IMR-90 (cell line): ENCODE data around the gene GADD45GIP1. TPM values are rescaled to one million over a fixed set of nuclear protein-coding genes. Genes with fewer than 3 reads are reported as not detected.
"Not testable (repeated sequence)": the region's sequence is repeated elsewhere in the genome, so short reads cannot be mapped to it uniquely, and the experiment has no call there.

Source experiments
- ATAC-seq: fragments of 200-7000 bp; cut with Tn5 transposase; 2 replicates; pipeline ENCODE4 v1.9.1; 2020; ENCODE audit warnings: low read depth, mild to moderate bottlenecking, moderate library complexity
- BruUV-seq: library from RNA; stranded (reverse); fragments of 400-500 nt; replicated peaks from 2 replicates; lab custom pipeline; 2021; lab: Mats Ljungman, UMichigan
- CTCF ChIA-PET: fragments of 300-600 bp; formaldehyde crosslinking; extraction: SDS; loops from one replicate; lab custom pipeline; 2021; ENCODE audit warnings: antibody characterized with exemption; lab: Yijun Ruan, JAX
- POLR2A ChIA-PET: fragments of 300-600 bp; sonication (Branson Sonifier 250); formaldehyde crosslinking; loops from one replicate; lab custom pipeline; 2022; ENCODE audit warnings: antibody characterized with exemption; ENCODE audit not compliant: unreplicated experiment; lab: Charles Lee
- DNase-seq: peaks from one replicate; pipeline ENCODE4 v3.0.0; 2013
- H2AFZ ChIP-seq: replicated peaks from 2 replicates; pipeline ENCODE3; 2013; ENCODE audit warnings: low read length, mild to moderate bottlenecking; ENCODE audit not compliant: poor library complexity
- H2AK5ac ChIP-seq: 2 replicates; pipeline ENCODE4 v1.6.1; 2013; ENCODE audit warnings: low read depth, low read length, inconsistent platforms
- H2AK9ac ChIP-seq: replicated peaks from 2 replicates; pipeline ENCODE3; 2013; ENCODE audit warnings: mild to moderate bottlenecking, low read depth, low read length, moderate library complexity; ENCODE audit not compliant: poor library complexity
- H2BK120ac ChIP-seq: 2 replicates; pipeline ENCODE4 v1.6.1; 2013; ENCODE audit warnings: low read depth, low read length, inconsistent platforms
- H2BK15ac ChIP-seq: 3 replicates; pipeline ENCODE4 v1.6.1; 2013; ENCODE audit warnings: low read depth, low read length, inconsistent platforms
- H2BK20ac ChIP-seq: 2 replicates; pipeline ENCODE4 v1.6.1; 2013; ENCODE audit warnings: low read depth, mild to moderate bottlenecking, inconsistent platforms, low read length, moderate library complexity
- H2BK5ac ChIP-seq: 2 replicates; pipeline ENCODE4 v1.6.1; 2013; ENCODE audit warnings: mild to moderate bottlenecking, low read depth, low read length, inconsistent platforms; ENCODE audit not compliant: poor library complexity, severe bottlenecking
- H3K14ac ChIP-seq: replicated peaks from 2 replicates; pipeline ENCODE4 v1.6.1; 2013; ENCODE audit warnings: low read depth, low read length, inconsistent platforms
- H3K18ac ChIP-seq: 2 replicates; pipeline ENCODE4 v1.6.1; 2013; ENCODE audit warnings: low read depth, low read length, control low read depth
- H3K23ac ChIP-seq: 2 replicates; pipeline ENCODE4 v1.6.1; 2013; ENCODE audit warnings: low read depth, low read length, inconsistent platforms
- H3K27ac ChIP-seq: 2 replicates; pipeline ENCODE4 v1.5.1; 2013; ENCODE audit warnings: mild to moderate bottlenecking, control low read depth, low read length; ENCODE audit not compliant: insufficient read depth
- H3K27me3 ChIP-seq: 2 replicates; pipeline ENCODE4 v1.6.1; 2013; ENCODE audit warnings: low read length; ENCODE audit not compliant: control insufficient read depth, insufficient read depth
- H3K36me3 ChIP-seq: 2 replicates; pipeline ENCODE4 v1.6.1; 2013; ENCODE audit warnings: low read length, mixed read lengths; ENCODE audit not compliant: control insufficient read depth, insufficient read depth
- H3K4ac ChIP-seq: 2 replicates; pipeline ENCODE4 v1.6.1; 2013; ENCODE audit warnings: low read depth, low read length, inconsistent platforms
- H3K4me1 ChIP-seq: 2 replicates; pipeline ENCODE4 v1.6.1; 2013; ENCODE audit warnings: low read length, mixed read lengths; ENCODE audit not compliant: control insufficient read depth, insufficient read depth
- H3K4me2 ChIP-seq: 2 replicates; pipeline ENCODE4 v1.6.1; 2013; ENCODE audit warnings: low read depth, mild to moderate bottlenecking, control low read depth, low read length, moderate library complexity
- H3K4me3 ChIP-seq: 2 replicates; pipeline ENCODE4 v1.5.1; 2013; ENCODE audit warnings: low read depth, mild to moderate bottlenecking, control low read depth, low read length, moderate library complexity; ENCODE audit not compliant: insufficient read depth
- H3K56ac ChIP-seq: 2 replicates; pipeline ENCODE4 v1.6.1; 2013; ENCODE audit warnings: low read length, inconsistent platforms; ENCODE audit not compliant: insufficient read depth; ENCODE audit errors: extremely low read depth
- H3K79me1 ChIP-seq, 2 experiments: 2 replicates each; pipeline ENCODE4 v1.6.1; 2013; ENCODE audit warnings: low read length in 2 of 2, inconsistent platforms in 1 of 2, low read depth in 1 of 2
- H3K9ac ChIP-seq: 2 replicates; pipeline ENCODE4 v1.6.1; 2013; ENCODE audit warnings: low read depth, low read length, control low read depth
- H3K9me1 ChIP-seq: 2 replicates; pipeline ENCODE4 v1.6.1; 2013; ENCODE audit warnings: low read length, inconsistent platforms; ENCODE audit not compliant: insufficient read depth
- H3K9me3 ChIP-seq: 2 replicates; pipeline ENCODE4 v1.6.1; 2013; ENCODE audit warnings: low read length; ENCODE audit not compliant: control insufficient read depth, insufficient read depth
- H4K20me1 ChIP-seq: 2 replicates; pipeline ENCODE4 v1.6.1; 2013; ENCODE audit warnings: low read length, inconsistent platforms; ENCODE audit not compliant: insufficient read depth
- H4K5ac ChIP-seq: 2 replicates; pipeline ENCODE4 v1.6.1; 2013; ENCODE audit warnings: mild to moderate bottlenecking, low read depth, low read length, control low read depth
- H4K8ac ChIP-seq, 2 experiments: 2 replicates each; pipeline ENCODE4 v1.6.1; 2013; ENCODE audit warnings: low read depth in 2 of 2, low read length in 2 of 2, control low read depth in 1 of 2, inconsistent platforms in 1 of 2
- H4K91ac ChIP-seq: 2 replicates; pipeline ENCODE4 v1.6.1; 2013; ENCODE audit warnings: low read depth, low read length, inconsistent platforms; ENCODE audit not compliant: insufficient read depth
- WGBS, 2 experiments: methylation state at CpG; one replicate each; pipeline versions ENCODE4 v1.1.5 to v1.1.7; 2013; ENCODE audit warnings: missing lambda C conversion rate in 2 of 2; ENCODE audit not compliant: insufficient read length in 1 of 2; ENCODE audit errors: extremely low coverage in 2 of 2; 5-methylcytosine and 5-hydroxymethylcytosine counted together
- dilution Hi-C: fragments of 300-500 bp; cut with HindIII; formaldehyde crosslinking; loops from one replicate; pipeline ENCODE4 v1.14.3; 2018; ENCODE audit warnings: low sequenced_read_pairs; ENCODE audit not compliant: unreplicated experiment
- in situ Hi-C: fragments of 300-500 bp; cut with MboI; formaldehyde crosslinking; loops from 3 replicates; pipeline ENCODE4 v1.14.3; 2019; ENCODE audit warnings: low sequenced_read_pairs, inconsistent platforms, mixed read lengths
- intact Hi-C: fragments of 100-400 bp; cut with micrococcal nuclease; formaldehyde crosslinking; loops from 2 replicates; pipeline ENCODE4 v1.10.0; 2022
- polyA plus RNA-seq, 3 experiments: library from polyadenylated mRNA; depleted of rRNA; stranded (reverse); fragments of >200 nt; gene quantifications; 2 replicates each; pipeline ENCODE4 v1.2.3, GENCODE V29; 2012; ENCODE audit warnings: low replicate concordance in 1 of 3
- total RNA-seq: library from RNA; depleted of rRNA; stranded (reverse); fragments of >200 nt; gene quantifications from 2 replicates; pipeline ENCODE4 v1.2.3, GENCODE V29; 2012

The GADD45GIP1 gene
- total and polyA plus RNA-seq, 2 of the 4 experiments (the other 2 are of a cell fraction): 13.3 to 42.4 TPM

DNA sequence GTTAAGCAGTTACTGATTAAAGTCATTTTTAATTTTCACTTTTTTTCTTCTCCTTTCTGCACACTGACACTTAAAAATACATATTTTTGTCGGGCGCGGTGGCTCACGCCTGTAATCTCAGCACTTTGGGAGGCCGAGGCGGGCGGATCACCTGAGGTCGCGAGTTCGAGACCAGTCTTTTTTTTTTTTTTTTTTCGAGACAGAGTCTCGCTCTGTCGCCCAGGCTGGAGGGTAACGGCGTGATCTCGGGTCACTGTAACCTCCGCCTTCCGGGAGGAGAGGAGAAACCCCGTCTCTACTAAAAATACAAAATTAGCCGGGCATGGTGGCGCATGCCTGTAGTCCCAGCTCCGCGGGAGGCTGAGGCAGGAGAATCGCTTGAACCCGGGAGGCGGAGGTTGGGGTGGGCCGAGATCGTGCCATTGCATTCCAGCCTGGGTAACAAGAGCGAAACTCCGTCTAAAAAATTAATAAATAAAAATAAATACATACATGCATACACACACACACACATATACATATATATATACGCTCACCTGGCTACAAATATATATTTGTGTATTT is 448 bp upstream of the GADD45GIP1 start:
- Histone ChIP-seq H4K5ac (peak overlapping the region; percentile 92), H2AK9ac (peak overlapping the region; percentile 79), H4K8ac (peak overlapping the region; percentile 94 to 98), H4K20me1 (peaks cover 22% of the 10 kb centered on the region; the same call in 1 of the 2 replicates), H3K4ac (peak overlapping the region; percentile 90; the same call in 1 of the 2 replicates), H2AK5ac (0 out of 2 replicates have a peak overlapping the region, but pooled peaks have one; percentile 3), H3K4me1 (peaks cover 24% of the 10 kb centered on the region), H3K4me3 (peak overlapping the region; percentile 98), H2AFZ (peak overlapping the region; percentile 92), H3K4me2 (peak overlapping the region; percentile 85), H4K91ac (peak overlapping the region; percentile 44; the same call in 1 of the 2 replicates), H3K18ac (peak overlapping the region; percentile 68), H3K27ac (peak overlapping the region; percentile 88), H3K14ac (peak overlapping the region; percentile 73), H3K79me1 (peaks cover 15 to 41% of the 10 kb centered on the region in 2 experiments), H2BK5ac (peak overlapping the region; percentile 83), H3K9ac (peak overlapping the region; percentile 93), H3K56ac (peak overlapping the region; percentile 71; the same call in 1 of the 2 replicates), H3K36me3 (peaks cover 21% of the 10 kb centered on the region)
- peak; percentile 1; the same call in 1 of the 2 replicates for ATAC-seq
- H3K9me3 ChIP-seq, H3K27me3 ChIP-seq, H3K23ac ChIP-seq, in situ Hi-C loops, POLR2A ChIA-PET, DNase-seq, intact Hi-C loops, BruUV-seq, H2BK120ac ChIP-seq, H3K9me1 ChIP-seq, H2BK20ac ChIP-seq, dilution Hi-C loops, H2BK15ac ChIP-seq: not testable (repeated sequence)
- WGBS, 2 experiments: 15% methylated on average over 9 of the region's 31 CpGs; no CpG with 5 or more reads in 1 of the 2 experiments
- CTCF ChIA-PET: interaction anchor here (3.2 kb wide), 1 partner anchor 8 kb away, joined by 18 read pairs; no protein-coding TSS in a partner anchor
